Prostate gland (tissue), 2 donors: ENCODE results near the gene KCNJ15. TPM values are rescaled to one million over a fixed set of nuclear protein-coding genes. Genes with fewer than 3 reads are reported as not detected.

ENCODE experiments used
- DNase-seq: peaks from one replicate; pipeline ENCODE4 v3.0.0-alpha.2; 2019; ENCODE audit warnings: low spot score
- H3K27ac ChIP-seq, 2 donors: fragments of 200-600 bp; sonication (generic); 2 replicates each; pipeline ENCODE4 v1.5.1; 2017 to 2019
- H3K27me3 ChIP-seq: fragments of 200-600 bp; sonication (generic); replicated peaks from 2 replicates; pipeline ENCODE4 v1.5.1; 2019; ENCODE audit not compliant: insufficient read depth
- H3K36me3 ChIP-seq, 2 donors: fragments of 200-600 bp; sonication (generic); 1 replicate in 1 of 2; 2 replicates in 1 of 2; pipeline versions ENCODE4 v1.5.1 to v1.8.1; 2017 to 2019
- H3K4me1 ChIP-seq: fragments of 200-600 bp; sonication (generic); replicated peaks from 2 replicates; pipeline ENCODE4 v1.5.1; 2019
- H3K4me3 ChIP-seq, 2 donors: fragments of 200-600 bp; sonication (generic); 2 replicates each; pipeline ENCODE4 v1.5.1; 2017 to 2019
- H3K9me3 ChIP-seq: fragments of 200-600 bp; sonication (generic); 2 replicates; pipeline ENCODE4 v1.5.1; 2017
- POLR2A ChIP-seq: fragments of 450-650 bp; IDR thresholded peaks from one replicate; pipeline ENCODE4 v1.6.1; 2016; ENCODE audit warnings: antibody characterized with exemption, mild to moderate bottlenecking
- POLR2AphosphoS5 ChIP-seq: sonication (generic); formaldehyde crosslinking; IDR thresholded peaks from one replicate; pipeline ENCODE4 v1.6.1; 2017; ENCODE audit warnings: antibody characterized with exemption
- WGBS: methylation state at CpG from one replicate; pipeline ENCODE4 v1.1.5; 2018; 5-methylcytosine and 5-hydroxymethylcytosine counted together
- intact Hi-C: fragments of 100-400 bp; cut with DNase I; formaldehyde crosslinking; loops from one replicate; pipeline ENCODE4 v1.14.2; 2022
- total RNA-seq, 2 donors: library from RNA; depleted of rRNA; stranded (reverse); fragments of >200 nt; gene quantifications; one replicate each; pipeline ENCODE4 v1.1.0, GENCODE V29; 2016
- TF ChIP-seq, protein P1 (sequence below), 4 experiments: fragments of 200-600 bp in 2 of 4; fragments of 450-650 bp in 2 of 4; sonication (generic) in 2 of 4; IDR thresholded peaks; 1 replicate in 3 of 4; 2 replicates in 1 of 4; pipeline ENCODE4 v1.5.1; 2016 to 2019; ENCODE audit warnings: antibody characterized with exemption in 4 of 4, mild to moderate bottlenecking in 2 of 4, moderate library complexity in 2 of 4

KCNJ15 gene
- total RNA-seq, 2 donors from 2014 or later: 4.5 to 5.6 TPM

DNA sequence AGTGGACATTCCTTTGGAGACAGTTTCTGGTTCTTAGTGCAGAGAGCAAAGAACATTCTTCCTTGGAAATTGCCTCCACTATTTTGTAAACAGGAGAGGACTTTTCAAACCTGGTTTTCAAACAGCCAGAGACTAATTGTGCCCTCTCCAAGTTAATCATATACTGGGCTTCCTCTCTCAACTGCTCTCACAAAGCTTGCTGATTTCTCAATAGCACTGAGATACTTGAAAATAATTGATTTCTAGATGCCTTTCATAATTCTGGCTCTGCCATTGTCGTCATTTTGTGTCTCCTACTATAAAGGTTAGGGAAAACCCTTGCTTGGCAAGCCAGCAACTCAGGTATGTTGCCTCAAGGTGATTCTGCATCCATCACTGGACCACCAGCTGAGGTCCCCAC lies 56.0 kb downstream of the KCNJ15 start:
- no peaks in the 10 kb centered on the region for H3K9me3 ChIP-seq
- no peak overlapping the region for H3K27ac ChIP-seq
- no peak overlapping the region for H3K4me3 ChIP-seq
- no peaks in the 10 kb centered on the region for H3K27me3 ChIP-seq
- intact Hi-C loops: no loop called here
- WGBS: 74% methylated on average over 1 of the region's 1 CpG
- no peak for DNase-seq
- H3K4me1 ChIP-seq: no peaks in the 10 kb centered on the region
- TF ChIP-seq POLR2A (no peak), POLR2AphosphoS5 (no peak)
- TF ChIP-seq, protein P1, sequence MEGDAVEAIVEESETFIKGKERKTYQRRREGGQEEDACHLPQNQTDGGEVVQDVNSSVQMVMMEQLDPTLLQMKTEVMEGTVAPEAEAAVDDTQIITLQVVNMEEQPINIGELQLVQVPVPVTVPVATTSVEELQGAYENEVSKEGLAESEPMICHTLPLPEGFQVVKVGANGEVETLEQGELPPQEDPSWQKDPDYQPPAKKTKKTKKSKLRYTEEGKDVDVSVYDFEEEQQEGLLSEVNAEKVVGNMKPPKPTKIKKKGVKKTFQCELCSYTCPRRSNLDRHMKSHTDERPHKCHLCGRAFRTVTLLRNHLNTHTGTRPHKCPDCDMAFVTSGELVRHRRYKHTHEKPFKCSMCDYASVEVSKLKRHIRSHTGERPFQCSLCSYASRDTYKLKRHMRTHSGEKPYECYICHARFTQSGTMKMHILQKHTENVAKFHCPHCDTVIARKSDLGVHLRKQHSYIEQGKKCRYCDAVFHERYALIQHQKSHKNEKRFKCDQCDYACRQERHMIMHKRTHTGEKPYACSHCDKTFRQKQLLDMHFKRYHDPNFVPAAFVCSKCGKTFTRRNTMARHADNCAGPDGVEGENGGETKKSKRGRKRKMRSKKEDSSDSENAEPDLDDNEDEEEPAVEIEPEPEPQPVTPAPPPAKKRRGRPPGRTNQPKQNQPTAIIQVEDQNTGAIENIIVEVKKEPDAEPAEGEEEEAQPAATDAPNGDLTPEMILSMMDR (IDR thresholded peaks at IDR 0.05): no peak
- H3K36me3 ChIP-seq: no peaks in the 10 kb centered on the region

DNA sequence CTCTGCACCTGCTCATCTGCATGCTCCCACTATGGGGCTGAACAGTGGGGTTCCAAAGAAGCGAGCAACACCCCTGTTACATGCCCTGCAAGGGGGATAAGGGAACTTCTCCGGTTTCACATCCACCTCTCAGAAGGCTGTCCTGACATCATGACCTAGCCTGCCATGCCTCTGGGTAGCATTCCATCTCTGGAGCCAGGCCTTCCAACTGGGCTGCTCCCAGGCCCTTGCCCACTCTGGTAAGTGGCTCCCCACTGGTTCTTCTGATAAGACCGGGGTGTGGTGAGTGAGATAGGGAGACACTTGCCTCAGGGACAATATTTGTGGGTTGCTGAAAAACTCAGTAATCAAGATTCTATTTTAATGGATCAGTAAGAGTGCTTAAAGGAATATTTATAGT lies 57.8 kb downstream of the KCNJ15 start:
- Histone ChIP-seq H3K4me3 (no peak overlapping the region), H3K4me1 (no peaks in the 10 kb centered on the region), H3K9me3 (no peaks in the 10 kb centered on the region), H3K27me3 (no peaks in the 10 kb centered on the region), H3K36me3 (no peaks in the 10 kb centered on the region), H3K27ac (no peak overlapping the region)
- 80% methylated on average over 3 of the region's 3 CpGs for WGBS
- no peak for TF ChIP-seq POLR2A
- TF ChIP-seq POLR2AphosphoS5: no peak
- TF ChIP-seq, protein P1 (IDR thresholded peaks at IDR 0.05): no peak
- no peak for DNase-seq
- intact Hi-C loops: no loop called here

DNA sequence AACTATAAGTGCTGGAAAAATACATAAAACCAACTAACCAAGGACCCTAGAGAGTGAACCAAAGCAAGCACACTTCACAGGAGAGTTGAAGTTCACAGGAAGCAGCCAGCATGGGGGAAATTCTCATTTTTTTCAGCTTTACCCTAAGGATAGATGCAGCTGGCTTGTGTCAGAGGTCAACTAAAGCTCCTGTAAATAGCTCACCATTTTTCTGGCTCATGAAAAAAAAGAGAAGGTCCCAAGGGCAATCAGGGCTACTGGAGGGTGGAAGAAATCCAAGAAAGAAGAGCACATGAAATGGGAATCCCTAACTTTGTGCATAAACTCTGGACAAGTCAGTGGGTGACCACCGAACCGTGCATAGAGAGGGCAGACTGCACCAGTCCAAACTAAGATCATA lies 58.3 kb downstream of the KCNJ15 start:
- no peak for TF ChIP-seq POLR2A
- TF ChIP-seq POLR2AphosphoS5: no peak
- TF ChIP-seq, protein P1 (IDR thresholded peaks at IDR 0.05): no peak
- no peak overlapping the region for H3K4me3 ChIP-seq
- no peaks in the 10 kb centered on the region for H3K36me3 ChIP-seq
- no peak overlapping the region for H3K27ac ChIP-seq
- no peaks in the 10 kb centered on the region for H3K27me3 ChIP-seq
- H3K4me1 ChIP-seq: no peaks in the 10 kb centered on the region
- no peaks in the 10 kb centered on the region for H3K9me3 ChIP-seq
- intact Hi-C loops: no loop called here
- no peak for DNase-seq
- WGBS: 56% methylated on average over 2 of the region's 2 CpGs

DNA sequence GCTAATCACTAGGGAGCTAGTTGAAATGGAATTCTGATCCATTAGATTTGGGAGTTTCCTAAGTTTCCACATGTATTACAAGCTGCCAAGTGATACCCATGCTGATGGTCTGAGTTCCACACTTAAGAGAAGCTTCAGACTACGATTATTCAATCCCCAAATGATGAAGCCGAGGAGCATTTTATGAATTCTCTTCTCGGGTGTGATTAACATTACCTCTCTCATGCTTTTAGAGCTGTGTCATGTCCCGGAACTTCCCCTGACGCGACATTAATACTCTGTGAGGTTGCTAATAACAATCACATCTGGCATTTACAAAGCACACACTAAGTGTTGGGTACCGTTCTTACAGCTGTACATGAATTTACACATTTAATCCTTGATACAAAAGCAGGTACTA lies 63.0 kb downstream of the KCNJ15 start:
- Histone ChIP-seq H3K9me3 (no peaks in the 10 kb centered on the region), H3K36me3 (no peaks in the 10 kb centered on the region), H3K4me1 (no peaks in the 10 kb centered on the region), H3K4me3 (no peak overlapping the region), H3K27me3 (no peaks in the 10 kb centered on the region), H3K27ac (no peak overlapping the region)
- intact Hi-C loops: no loop called here
- no peak for TF ChIP-seq POLR2AphosphoS5
- TF ChIP-seq POLR2A: no peak
- TF ChIP-seq, protein P1 (IDR thresholded peaks at IDR 0.05): no peak
- WGBS: 81% methylated on average over 7 of the region's 7 CpGs
- DNase-seq: no peak

DNA sequence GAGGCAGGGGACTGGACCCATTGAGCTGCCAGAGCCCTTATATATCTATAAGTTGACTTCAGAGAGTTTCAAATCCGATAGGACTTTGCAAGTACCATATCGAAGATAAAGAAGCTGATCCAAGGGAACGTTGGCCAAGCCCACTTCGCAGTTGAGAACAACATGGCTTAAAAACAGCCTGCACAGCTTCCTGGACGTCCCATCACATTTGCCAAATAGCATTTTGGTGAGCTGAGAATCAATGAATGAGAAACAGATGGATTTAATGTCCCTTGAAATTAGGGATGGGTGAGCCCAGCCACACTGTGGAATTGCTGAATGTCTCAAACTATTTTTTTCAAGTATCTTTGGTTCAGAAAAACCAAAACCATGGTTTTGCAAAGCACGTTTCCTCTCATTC lies 64.8 kb downstream of the KCNJ15 start:
- intact Hi-C loops: no loop called here
- no peak for DNase-seq
- Histone ChIP-seq H3K4me1 (no peaks in the 10 kb centered on the region), H3K36me3 (no peaks in the 10 kb centered on the region), H3K9me3 (no peaks in the 10 kb centered on the region), H3K27me3 (no peaks in the 10 kb centered on the region), H3K4me3 (no peak overlapping the region), H3K27ac (no peak overlapping the region)
- 80% methylated on average over 6 of the region's 6 CpGs for WGBS
- no peak for TF ChIP-seq POLR2AphosphoS5
- TF ChIP-seq, protein P1 (IDR thresholded peaks at IDR 0.05): no peak
